Thyroid gland (tissue), 4 donors: ENCODE results near the gene SIK3. TPM values are rescaled to one million over a fixed set of nuclear protein-coding genes. Genes with fewer than 3 reads are reported as not detected.

ENCODE experiments used
- DNase-seq, 2 donors: peaks; one replicate each; pipeline ENCODE4 v3.0.0-alpha.2; 2019
- H3K27ac ChIP-seq, 3 donors: fragments of 200-600 bp; sonication (generic); 1 replicate in 2 of 3; 2 replicates in 1 of 3; pipeline ENCODE4 v1.5.1; 2016 to 2019; ENCODE audit warnings: mild to moderate bottlenecking in 1 of 3, moderate library complexity in 1 of 3
- H3K27me3 ChIP-seq: fragments of 200-600 bp; sonication (generic); one replicate; pipeline ENCODE4 v1.5.1; 2019
- H3K36me3 ChIP-seq, 2 donors: fragments of 200-600 bp; sonication (generic); one replicate each; pipeline ENCODE4 v1.5.1; 2016 to 2019
- H3K4me1 ChIP-seq, 2 donors: fragments of 200-600 bp; sonication (generic); one replicate each; pipeline ENCODE4 v1.5.1; 2017 to 2019
- H3K4me3 ChIP-seq, 3 donors: fragments of 200-600 bp; sonication (generic); replicated peaks in 1 of 3; 1 replicate in 2 of 3; 2 replicates in 1 of 3; pipeline ENCODE4 v1.5.1; 2016; ENCODE audit warnings: mild to moderate bottlenecking in 1 of 3
- H3K9me3 ChIP-seq: fragments of 200-600 bp; sonication (generic); one replicate; pipeline ENCODE4 v1.5.1; 2017
- POLR2A ChIP-seq, 2 donors: fragments of 450-650 bp; IDR thresholded peaks; one replicate each; pipeline ENCODE4 v1.6.1; 2017; ENCODE audit warnings: antibody characterized with exemption in 2 of 2, mild to moderate bottlenecking in 2 of 2, moderate library complexity in 1 of 2
- WGBS, 2 donors: methylation state at CpG; one replicate each; pipeline ENCODE4 v1.1.5; 2017; 5-methylcytosine and 5-hydroxymethylcytosine counted together
- intact Hi-C: fragments of 100-400 bp; cut with DNase I; formaldehyde crosslinking; loops from one replicate; pipeline ENCODE4 v1.15.1; 2023
- total RNA-seq, 4 donors: library from RNA; depleted of rRNA; stranded (reverse); fragments of >200 nt; gene quantifications; one replicate each; pipeline ENCODE4 v1.2.3, GENCODE V29; 2016
- TF ChIP-seq, protein P1 (sequence below), 6 experiments: fragments of 200-600 bp in 3 of 6; fragments of 450-650 bp in 3 of 6; sonication (generic) in 3 of 6; IDR thresholded peaks; one replicate each; pipeline ENCODE4 v1.5.1; 2016 to 2019; ENCODE audit warnings: antibody characterized with exemption in 6 of 6, mild to moderate bottlenecking in 2 of 6, inconsistent platforms in 1 of 6, moderate library complexity in 1 of 6

SIK3 gene
- total RNA-seq, 4 donors from 2014 or later: 46.0 to 86.3 (median 71.9) TPM

DNA sequence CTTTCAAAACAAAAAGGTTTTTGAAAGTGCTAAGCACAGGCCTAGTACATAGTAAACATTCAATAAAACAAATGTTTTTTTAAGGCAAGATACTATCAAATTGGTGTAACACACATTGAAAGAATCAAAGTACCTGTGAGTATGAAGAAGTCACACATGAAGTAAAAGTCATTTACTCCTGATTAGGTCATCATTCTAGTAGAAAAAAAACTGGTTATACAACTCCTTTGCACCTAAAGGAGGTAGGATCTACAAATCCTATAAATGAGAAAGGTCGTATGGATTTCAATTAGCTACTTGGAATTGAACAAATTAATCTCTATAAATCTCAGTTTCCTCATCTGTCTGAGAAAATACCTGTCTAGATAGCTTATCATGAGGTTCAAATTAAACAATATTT lies 80.8 kb downstream of the SIK3 start:
- H3K27me3 ChIP-seq: no peaks in the 10 kb centered on the region
- TF ChIP-seq POLR2A (IDR thresholded peaks at IDR 0.05): no peak
- TF ChIP-seq, protein P1, sequence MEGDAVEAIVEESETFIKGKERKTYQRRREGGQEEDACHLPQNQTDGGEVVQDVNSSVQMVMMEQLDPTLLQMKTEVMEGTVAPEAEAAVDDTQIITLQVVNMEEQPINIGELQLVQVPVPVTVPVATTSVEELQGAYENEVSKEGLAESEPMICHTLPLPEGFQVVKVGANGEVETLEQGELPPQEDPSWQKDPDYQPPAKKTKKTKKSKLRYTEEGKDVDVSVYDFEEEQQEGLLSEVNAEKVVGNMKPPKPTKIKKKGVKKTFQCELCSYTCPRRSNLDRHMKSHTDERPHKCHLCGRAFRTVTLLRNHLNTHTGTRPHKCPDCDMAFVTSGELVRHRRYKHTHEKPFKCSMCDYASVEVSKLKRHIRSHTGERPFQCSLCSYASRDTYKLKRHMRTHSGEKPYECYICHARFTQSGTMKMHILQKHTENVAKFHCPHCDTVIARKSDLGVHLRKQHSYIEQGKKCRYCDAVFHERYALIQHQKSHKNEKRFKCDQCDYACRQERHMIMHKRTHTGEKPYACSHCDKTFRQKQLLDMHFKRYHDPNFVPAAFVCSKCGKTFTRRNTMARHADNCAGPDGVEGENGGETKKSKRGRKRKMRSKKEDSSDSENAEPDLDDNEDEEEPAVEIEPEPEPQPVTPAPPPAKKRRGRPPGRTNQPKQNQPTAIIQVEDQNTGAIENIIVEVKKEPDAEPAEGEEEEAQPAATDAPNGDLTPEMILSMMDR (IDR thresholded peaks at IDR 0.05): no peak
- intact Hi-C loops: no loop called here
- no peak for DNase-seq
- no peak overlapping the region for H3K27ac ChIP-seq
- H3K4me1 ChIP-seq: peaks cover 12 to 30% of the 10 kb centered on the region in 2 donors
- WGBS, 2 donors: 89 to 93% methylated on average over 1 of the region's 1 CpG
- no peaks in the 10 kb centered on the region for H3K9me3 ChIP-seq
- no peaks in the 10 kb centered on the region for H3K36me3 ChIP-seq
- no peak overlapping the region for H3K4me3 ChIP-seq

DNA sequence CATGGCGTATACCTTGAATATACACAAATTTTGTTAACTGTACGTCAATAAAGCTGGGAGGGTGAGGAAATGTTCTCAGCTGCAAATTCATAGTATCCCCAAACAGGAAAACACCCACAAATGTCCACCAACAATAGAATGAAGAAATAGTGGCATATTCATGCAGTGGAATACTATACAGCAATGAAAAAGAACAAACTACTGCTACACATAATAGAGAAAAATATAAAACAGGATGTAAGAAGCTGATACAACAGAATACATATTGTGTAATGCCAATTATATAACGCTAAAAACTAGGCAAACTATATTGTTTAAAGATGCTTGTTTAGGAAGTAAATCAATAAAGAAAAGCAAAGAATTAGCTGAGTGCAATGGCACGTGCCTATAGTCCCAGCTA lies 81.5 kb downstream of the SIK3 start:
- intact Hi-C loops: no loop called here
- Histone ChIP-seq H3K9me3 (no peaks in the 10 kb centered on the region), H3K36me3 (no peaks in the 10 kb centered on the region), H3K27ac (no peak overlapping the region), H3K4me3 (no peak overlapping the region), H3K27me3 (no peaks in the 10 kb centered on the region), H3K4me1 (peaks cover 12 to 27% of the 10 kb centered on the region in 2 donors)
- no peak for DNase-seq
- TF ChIP-seq, protein P1 (IDR thresholded peaks at IDR 0.05): no peak
- no peak for TF ChIP-seq POLR2A (IDR thresholded peaks at IDR 0.05)
- 96 to 97% methylated on average over 4 of the region's 4 CpGs for WGBS, 2 donors

DNA sequence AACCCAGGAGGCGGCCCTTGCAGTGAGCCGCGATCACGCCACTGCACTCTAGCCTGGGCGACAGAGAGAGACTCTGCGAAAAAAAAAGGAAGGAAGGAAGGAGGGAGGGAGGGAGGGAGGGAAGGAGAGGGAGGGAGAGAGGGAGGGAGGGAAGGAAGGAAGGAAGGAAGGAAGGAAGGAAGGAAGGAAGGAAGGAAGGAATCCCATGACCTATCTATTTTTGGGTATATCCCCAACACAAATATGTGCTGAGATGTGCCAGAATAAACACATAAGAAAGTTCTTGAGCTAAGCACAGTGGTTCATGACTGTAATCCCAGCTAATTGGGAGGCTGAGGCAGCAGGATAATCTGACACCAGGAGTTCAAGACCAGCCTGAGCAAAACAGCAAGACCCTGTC lies 82.0 kb downstream of the SIK3 start:
- Histone ChIP-seq H3K27me3 (no peaks in the 10 kb centered on the region), H3K27ac (no peak overlapping the region), H3K4me1 (peaks cover 11 to 26% of the 10 kb centered on the region in 2 donors), H3K9me3 (no peaks in the 10 kb centered on the region), H3K4me3 (no peak overlapping the region), H3K36me3 (no peaks in the 10 kb centered on the region)
- intact Hi-C loops: no loop called here
- no peak for TF ChIP-seq POLR2A (IDR thresholded peaks at IDR 0.05)
- TF ChIP-seq, protein P1 (IDR thresholded peaks at IDR 0.05): no peak
- WGBS, 2 donors: 86 to 95% methylated on average over 6 of the region's 6 CpGs
- DNase-seq: no peak

DNA sequence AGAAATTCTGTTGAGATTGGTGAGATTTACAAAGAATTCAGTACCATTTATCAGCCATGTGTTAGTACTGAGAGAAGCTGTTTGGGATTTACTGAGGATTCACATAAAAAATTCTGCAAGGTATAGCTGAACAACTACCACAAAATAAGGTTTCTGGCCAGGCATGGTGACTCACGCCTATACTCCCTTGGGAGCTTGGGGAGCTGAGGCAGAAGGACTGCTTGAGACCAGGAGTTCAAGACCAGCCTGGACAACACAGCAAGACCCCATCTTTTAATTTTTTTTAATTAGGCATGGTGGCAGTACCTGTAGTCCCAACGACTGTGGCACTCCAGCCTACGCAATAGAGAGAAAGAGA lies 86.7 kb downstream of the SIK3 start:
- Histone ChIP-seq H3K27me3 (no peaks in the 10 kb centered on the region), H3K36me3 (no peaks in the 10 kb centered on the region), H3K4me3 (no peak overlapping the region), H3K4me1 (peaks cover 10 to 13% of the 10 kb centered on the region in 2 donors), H3K9me3 (no peaks in the 10 kb centered on the region), H3K27ac (no peak overlapping the region)
- no peak for DNase-seq
- 93 to 96% methylated on average over 3 of the region's 3 CpGs for WGBS, 2 donors
- intact Hi-C loops: no loop called here
- TF ChIP-seq, protein P1 (IDR thresholded peaks at IDR 0.05): no peak
- TF ChIP-seq POLR2A (IDR thresholded peaks at IDR 0.05): no peak

DNA sequence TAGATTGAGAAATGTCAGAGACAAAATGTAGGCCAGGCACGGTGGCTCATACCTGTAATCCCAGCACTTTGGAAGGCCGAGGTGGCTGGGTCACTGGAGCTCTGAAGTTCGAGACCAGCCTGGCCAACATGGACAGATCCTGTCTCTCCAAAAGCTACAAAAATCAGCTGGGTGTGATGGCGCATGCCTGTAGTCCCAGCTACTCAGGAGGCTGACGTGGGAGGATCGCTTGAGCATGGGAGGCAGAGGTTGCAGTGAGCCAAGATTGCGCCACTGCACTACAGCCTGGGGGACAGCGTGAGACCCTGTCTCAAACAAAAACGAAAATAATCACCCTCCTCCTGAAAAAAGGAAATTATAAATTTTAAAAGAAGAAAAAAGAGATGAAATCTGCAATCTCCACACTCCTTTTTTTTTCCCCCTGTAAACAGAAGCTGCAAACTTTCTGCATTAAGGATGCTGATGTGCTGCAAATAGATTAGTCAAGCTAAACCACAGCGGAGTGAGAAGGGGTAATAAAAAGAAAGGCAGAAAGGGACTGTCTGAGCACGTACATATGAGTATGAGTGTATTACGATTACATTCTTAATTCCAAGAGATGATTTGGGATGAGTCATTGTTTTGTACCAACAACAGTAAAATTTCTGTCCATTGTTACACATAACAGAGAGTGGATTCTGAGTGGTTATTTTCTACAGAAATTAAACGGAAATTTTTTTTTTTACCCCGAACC lies 87.3 kb downstream of the SIK3 start:
- intact Hi-C loops: no loop called here
- WGBS, 2 donors: 92% methylated on average over 14 of the region's 14 CpGs
- no peak for DNase-seq
- Histone ChIP-seq H3K9me3 (no peaks in the 10 kb centered on the region), H3K36me3 (no peaks in the 10 kb centered on the region), H3K27ac (no peak overlapping the region), H3K4me3 (no peak overlapping the region), H3K4me1 (peaks cover 15 to 19% of the 10 kb centered on the region in 2 donors), H3K27me3 (no peaks in the 10 kb centered on the region)
- TF ChIP-seq, protein P1 (IDR thresholded peaks at IDR 0.05): no peak
- no peak for TF ChIP-seq POLR2A (IDR thresholded peaks at IDR 0.05)
